ENCODE measurements around the gene AWAT2.

GRCh38 chrX:70009970-70010369 lies 39.8 kb downstream of the AWAT2 start:
- TF ChIP-seq POLR2A (IDR thresholded peaks at IDR 0.05) = no peak
- TF ChIP-seq, protein P1, sequence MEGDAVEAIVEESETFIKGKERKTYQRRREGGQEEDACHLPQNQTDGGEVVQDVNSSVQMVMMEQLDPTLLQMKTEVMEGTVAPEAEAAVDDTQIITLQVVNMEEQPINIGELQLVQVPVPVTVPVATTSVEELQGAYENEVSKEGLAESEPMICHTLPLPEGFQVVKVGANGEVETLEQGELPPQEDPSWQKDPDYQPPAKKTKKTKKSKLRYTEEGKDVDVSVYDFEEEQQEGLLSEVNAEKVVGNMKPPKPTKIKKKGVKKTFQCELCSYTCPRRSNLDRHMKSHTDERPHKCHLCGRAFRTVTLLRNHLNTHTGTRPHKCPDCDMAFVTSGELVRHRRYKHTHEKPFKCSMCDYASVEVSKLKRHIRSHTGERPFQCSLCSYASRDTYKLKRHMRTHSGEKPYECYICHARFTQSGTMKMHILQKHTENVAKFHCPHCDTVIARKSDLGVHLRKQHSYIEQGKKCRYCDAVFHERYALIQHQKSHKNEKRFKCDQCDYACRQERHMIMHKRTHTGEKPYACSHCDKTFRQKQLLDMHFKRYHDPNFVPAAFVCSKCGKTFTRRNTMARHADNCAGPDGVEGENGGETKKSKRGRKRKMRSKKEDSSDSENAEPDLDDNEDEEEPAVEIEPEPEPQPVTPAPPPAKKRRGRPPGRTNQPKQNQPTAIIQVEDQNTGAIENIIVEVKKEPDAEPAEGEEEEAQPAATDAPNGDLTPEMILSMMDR (IDR thresholded peaks at IDR 0.05) = no peak

Data from prostate gland (tissue), 2 donors.